Hepatocyte (in vitro differentiated cells): Measurements from ENCODE around the gene HIVEP1. TPM values are rescaled to one million over a fixed set of nuclear protein-coding genes. Genes with fewer than 3 reads are reported as not detected.

Experiments used
- DNase-seq: peaks from one replicate; pipeline ENCODE4 v3.0.0-alpha.2; 2016; ENCODE audit warnings: low spot score
- H2AFZ ChIP-seq: fragments of 200-600 bp; sonication (generic); 2 replicates; pipeline ENCODE4 v1.6.0; 2016; ENCODE audit warnings: antibody characterized with exemption, mild to moderate bottlenecking
- H3K27ac ChIP-seq: fragments of 200-600 bp; sonication (generic); 2 replicates; pipeline ENCODE4 v1.5.1; 2016; ENCODE audit warnings: mild to moderate bottlenecking
- H3K27me3 ChIP-seq: fragments of 200-600 bp; sonication (generic); 2 replicates; pipeline ENCODE4 v1.6.1; 2016
- H3K36me3 ChIP-seq: fragments of 200-600 bp; sonication (generic); replicated peaks from 2 replicates; pipeline ENCODE4 v1.5.1; 2016; ENCODE audit warnings: low read depth; ENCODE audit not compliant: insufficient read depth
- H3K4me1 ChIP-seq: fragments of 200-600 bp; sonication (generic); 2 replicates; pipeline ENCODE4 v1.5.1; 2016; ENCODE audit warnings: mild to moderate bottlenecking, moderate library complexity; ENCODE audit not compliant: insufficient read depth
- H3K4me2 ChIP-seq: fragments of 200-600 bp; sonication (generic); 2 replicates; pipeline ENCODE4 v1.6.0; 2016
- H3K4me3 ChIP-seq: fragments of 200-600 bp; sonication (generic); 2 replicates; pipeline ENCODE4 v1.5.1; 2016; ENCODE audit warnings: mild to moderate bottlenecking
- H3K79me2 ChIP-seq: fragments of 200-600 bp; sonication (generic); 2 replicates; pipeline ENCODE4 v1.6.0; 2017; ENCODE audit warnings: mild to moderate bottlenecking
- H3K9me2 ChIP-seq: fragments of 200-600 bp; sonication (generic); replicated peaks from 2 replicates; pipeline ENCODE4 v1.6.0; 2017; ENCODE audit warnings: mild to moderate bottlenecking; ENCODE audit not compliant: insufficient read depth
- H3K9me3 ChIP-seq: fragments of 200-600 bp; sonication (generic); 2 replicates; pipeline ENCODE4 v1.5.1; 2016; ENCODE audit warnings: low read depth, mild to moderate bottlenecking
- H4K20me1 ChIP-seq: fragments of 200-600 bp; sonication (generic); 2 replicates; pipeline ENCODE4 v1.6.0; 2016; ENCODE audit warnings: mild to moderate bottlenecking; ENCODE audit not compliant: insufficient read depth, poor library complexity, severe bottlenecking
- EZH2 ChIP-seq: fragments of 200-600 bp; sonication (generic); IDR thresholded peaks from 2 replicates; pipeline ENCODE4 v1.6.1; 2016; ENCODE audit warnings: antibody characterized with exemption, mild to moderate bottlenecking, borderline replicate concordance
- EZH2phosphoT487 ChIP-seq: fragments of 200-600 bp; sonication (generic); IDR thresholded peaks from one replicate; pipeline ENCODE4 v1.6.1; 2018; ENCODE audit warnings: antibody characterized with exemption, mild to moderate bottlenecking, low read depth, moderate library complexity; ENCODE audit not compliant: unreplicated experiment, severe bottlenecking
- WGBS: methylation state at CpG from one replicate; pipeline ENCODE4 v1.1.6; 2016; ENCODE audit warnings: low lambda C conversion rate; ENCODE audit errors: missing lambda C conversion rate; 5-methylcytosine and 5-hydroxymethylcytosine counted together
- polyA plus RNA-seq: library from polyadenylated mRNA; unstranded; fragments of >200 nt; fragmentation: Nextera tagmentation; extraction: Ambion mirVana; gene quantifications from 2 replicates; pipeline ENCODE4 v1.2.1, GENCODE V29; 2016
- total RNA-seq: library from RNA; depleted of rRNA; stranded (reverse); fragments of >200 nt; gene quantifications from 2 replicates; pipeline ENCODE4 v1.2.3, GENCODE V29; 2014
- TF ChIP-seq, protein P1 (sequence below): fragments of 200-600 bp; sonication (generic); IDR thresholded peaks from 2 replicates; pipeline ENCODE4 v1.5.1; 2016; ENCODE audit warnings: antibody characterized with exemption, mild to moderate bottlenecking; ENCODE audit not compliant: poor library complexity

Gene HIVEP1
- total and polyA plus RNA-seq, 2 experiments from 2014 or later = 8.7 to 33.7 TPM

DNA sequence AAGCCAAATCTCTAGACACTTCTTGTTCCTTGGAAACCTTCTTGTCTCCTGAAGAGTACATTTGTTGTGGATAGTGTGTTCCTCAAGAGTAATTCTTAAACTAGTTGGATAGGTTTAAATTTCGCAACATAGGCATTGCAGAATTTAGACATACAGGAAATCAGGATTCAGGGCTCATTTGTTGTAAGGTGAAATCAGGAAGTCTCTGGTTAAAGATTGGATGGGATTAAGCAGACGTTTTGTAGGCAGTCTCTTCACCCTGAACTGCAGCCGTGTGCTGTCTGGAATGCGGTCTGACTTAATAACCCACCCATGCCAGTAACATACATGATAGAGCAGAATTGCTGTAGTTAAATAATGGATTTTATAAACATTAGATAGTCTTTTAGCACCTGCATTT lies 21.7 kb downstream of the HIVEP1 start:
- no peak overlapping the region for H3K4me3 ChIP-seq
- no peaks in the 10 kb centered on the region for H3K27me3 ChIP-seq
- peaks cover 13% of the 10 kb centered on the region for H4K20me1 ChIP-seq
- H3K36me3 ChIP-seq = no peaks in the 10 kb centered on the region
- H3K79me2 ChIP-seq = peaks cover 99% of the 10 kb centered on the region
- 29% methylated on average over 4 of the region's 4 CpGs for WGBS
- H3K4me1 ChIP-seq = peaks cover 15% of the 10 kb centered on the region
- H3K27ac ChIP-seq = no peak overlapping the region
- DNase-seq = no peak
- H3K9me3 ChIP-seq = no peaks in the 10 kb centered on the region
- no peak overlapping the region for H3K4me2 ChIP-seq
- no peak overlapping the region for H2AFZ ChIP-seq
- TF ChIP-seq EZH2phosphoT487 (no peak), EZH2 (no peak)
- TF ChIP-seq, protein P1, sequence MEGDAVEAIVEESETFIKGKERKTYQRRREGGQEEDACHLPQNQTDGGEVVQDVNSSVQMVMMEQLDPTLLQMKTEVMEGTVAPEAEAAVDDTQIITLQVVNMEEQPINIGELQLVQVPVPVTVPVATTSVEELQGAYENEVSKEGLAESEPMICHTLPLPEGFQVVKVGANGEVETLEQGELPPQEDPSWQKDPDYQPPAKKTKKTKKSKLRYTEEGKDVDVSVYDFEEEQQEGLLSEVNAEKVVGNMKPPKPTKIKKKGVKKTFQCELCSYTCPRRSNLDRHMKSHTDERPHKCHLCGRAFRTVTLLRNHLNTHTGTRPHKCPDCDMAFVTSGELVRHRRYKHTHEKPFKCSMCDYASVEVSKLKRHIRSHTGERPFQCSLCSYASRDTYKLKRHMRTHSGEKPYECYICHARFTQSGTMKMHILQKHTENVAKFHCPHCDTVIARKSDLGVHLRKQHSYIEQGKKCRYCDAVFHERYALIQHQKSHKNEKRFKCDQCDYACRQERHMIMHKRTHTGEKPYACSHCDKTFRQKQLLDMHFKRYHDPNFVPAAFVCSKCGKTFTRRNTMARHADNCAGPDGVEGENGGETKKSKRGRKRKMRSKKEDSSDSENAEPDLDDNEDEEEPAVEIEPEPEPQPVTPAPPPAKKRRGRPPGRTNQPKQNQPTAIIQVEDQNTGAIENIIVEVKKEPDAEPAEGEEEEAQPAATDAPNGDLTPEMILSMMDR = no peak
- H3K9me2 ChIP-seq = no peaks in the 10 kb centered on the region

DNA sequence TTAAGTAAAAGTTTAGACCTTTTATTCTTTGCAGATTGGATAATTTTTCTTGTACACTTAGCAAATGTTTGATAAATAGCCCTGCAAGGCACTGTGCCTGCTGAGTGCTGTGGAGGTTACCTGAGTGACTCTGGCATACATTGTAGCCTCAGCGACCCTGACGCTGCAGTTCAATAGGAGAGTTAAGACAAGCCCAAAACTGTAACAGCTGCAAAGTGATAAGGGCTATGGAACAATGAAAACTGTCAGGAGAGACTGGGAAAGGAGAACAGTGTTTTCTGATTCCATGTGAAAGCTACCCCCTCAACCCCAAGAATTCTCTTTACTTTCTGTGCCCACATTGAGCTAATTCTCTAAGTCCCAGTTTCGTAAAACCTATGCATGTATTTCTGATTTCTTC lies 22.2 kb downstream of the HIVEP1 start:
- DNase-seq = no peak
- no peak overlapping the region for H3K4me3 ChIP-seq
- peaks cover 99% of the 10 kb centered on the region for H3K79me2 ChIP-seq
- peaks cover 13% of the 10 kb centered on the region for H4K20me1 ChIP-seq
- peaks cover 15% of the 10 kb centered on the region for H3K4me1 ChIP-seq
- 67% methylated on average over 3 of the region's 3 CpGs for WGBS
- no peaks in the 10 kb centered on the region for H3K36me3 ChIP-seq
- H3K27me3 ChIP-seq = no peaks in the 10 kb centered on the region
- TF ChIP-seq EZH2 (no peak), EZH2phosphoT487 (no peak)
- TF ChIP-seq, protein P1 = no peak
- no peak overlapping the region for H3K4me2 ChIP-seq
- no peaks in the 10 kb centered on the region for H3K9me2 ChIP-seq
- no peak overlapping the region for H2AFZ ChIP-seq
- H3K9me3 ChIP-seq = no peaks in the 10 kb centered on the region
- H3K27ac ChIP-seq = no peak overlapping the region

DNA sequence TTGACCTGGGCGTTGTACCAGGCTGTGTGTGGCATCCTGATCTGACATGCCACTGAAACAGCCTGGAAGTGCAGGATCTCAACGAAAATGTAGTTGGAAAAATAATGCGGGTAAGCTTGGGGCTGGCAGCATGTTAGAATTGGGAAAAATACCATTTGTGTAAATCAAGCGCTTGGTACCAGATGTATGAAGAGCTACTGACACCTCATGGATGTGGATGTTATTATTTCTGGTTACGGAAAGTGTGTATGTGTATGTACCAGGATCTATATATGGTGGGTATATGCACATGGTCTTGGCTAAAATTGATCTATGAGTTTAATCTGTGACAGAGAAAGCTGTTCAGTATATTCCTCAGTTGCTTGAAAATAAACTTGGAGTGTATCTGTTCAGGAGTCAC lies 22.7 kb downstream of the HIVEP1 start:
- no peaks in the 10 kb centered on the region for H3K9me2 ChIP-seq
- DNase-seq = no peak
- H3K27ac ChIP-seq = no peak overlapping the region
- H4K20me1 ChIP-seq = peaks cover 13% of the 10 kb centered on the region
- no peak overlapping the region for H2AFZ ChIP-seq
- H3K36me3 ChIP-seq = no peaks in the 10 kb centered on the region
- WGBS = 91% methylated on average over 5 of the region's 5 CpGs
- peaks cover 15% of the 10 kb centered on the region for H3K4me1 ChIP-seq
- H3K4me3 ChIP-seq = no peak overlapping the region
- H3K27me3 ChIP-seq = no peaks in the 10 kb centered on the region
- TF ChIP-seq, protein P1 = no peak
- TF ChIP-seq EZH2phosphoT487 (no peak), EZH2 (no peak)
- H3K9me3 ChIP-seq = no peaks in the 10 kb centered on the region
- peaks cover 99% of the 10 kb centered on the region for H3K79me2 ChIP-seq
- no peak overlapping the region for H3K4me2 ChIP-seq

DNA sequence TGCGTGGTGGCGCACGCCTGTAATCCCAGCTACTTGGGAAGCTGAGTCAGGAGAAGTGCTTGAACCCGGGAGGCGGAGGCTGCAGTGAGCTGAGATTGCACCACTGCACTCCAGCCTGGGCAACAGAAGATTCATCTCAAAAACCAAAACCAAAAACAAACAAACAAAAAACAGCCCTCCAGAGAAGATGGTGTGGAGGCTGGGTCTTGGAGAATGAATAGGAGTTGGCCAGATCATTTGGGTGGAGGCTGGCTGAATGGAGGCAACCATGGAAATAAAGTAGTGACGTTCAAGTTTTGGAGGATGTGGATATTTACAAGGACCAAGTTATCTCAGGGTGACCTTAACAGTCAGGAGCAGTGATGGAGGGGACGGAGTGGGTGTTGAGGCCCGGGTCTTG lies 24.7 kb downstream of the HIVEP1 start:
- Histone ChIP-seq H2AFZ (no peak overlapping the region), H4K20me1 (peaks cover 13% of the 10 kb centered on the region), H3K27me3 (no peaks in the 10 kb centered on the region), H3K36me3 (no peaks in the 10 kb centered on the region), H3K9me2 (no peaks in the 10 kb centered on the region), H3K4me3 (no peak overlapping the region), H3K9me3 (no peaks in the 10 kb centered on the region), H3K4me1 (peaks cover 15% of the 10 kb centered on the region), H3K4me2 (no peak overlapping the region), H3K27ac (no peak overlapping the region), H3K79me2 (peaks cover 96% of the 10 kb centered on the region)
- DNase-seq = no peak
- TF ChIP-seq EZH2 (no peak), EZH2phosphoT487 (no peak)
- TF ChIP-seq, protein P1 = no peak
- WGBS = 96% methylated on average over 8 of the region's 8 CpGs
